ENCODE measurements around the gene LPAR2.

GRCh38 chr19:19630426-19630825 is 2.4 kb upstream of the LPAR2 start:
- TF ChIP-seq POLR2A (IDR thresholded peaks at IDR 0.05; ENCODE audit: low read depth, low read length): no peak
- 0 out of 2 replicates have a peak, but pooled peaks have one; percentile 15 for TF ChIP-seq POLR2AphosphoS5 (IDR thresholded peaks at IDR 0.05; ENCODE audit: low read depth, low read length)
- no peak for TF ChIP-seq TAF1 (IDR thresholded peaks at IDR 0.05; ENCODE audit: borderline replicate concordance, low read depth, low read length)
